Smooth muscle cell (in vitro differentiated cells): ENCODE measurements around the gene DNM1. TPM values are rescaled to one million over a fixed set of nuclear protein-coding genes. Genes with fewer than 3 reads are reported as not detected.

Experiments used
- DNase-seq: peaks from one replicate; lab custom pipeline; 2025; ENCODE audit not compliant: unreplicated experiment; lab: John Stamatoyannopoulos, UW
- H2AFZ ChIP-seq: fragments of 200-600 bp; sonication (generic); 2 replicates; pipeline ENCODE4 v1.6.0; 2016; ENCODE audit warnings: antibody characterized with exemption, low read depth, mild to moderate bottlenecking
- H3F3A ChIP-seq: fragments of 200-600 bp; sonication (generic); 2 replicates; pipeline ENCODE4 v1.6.0; 2017; ENCODE audit warnings: antibody characterized with exemption, low read depth
- H3K27ac ChIP-seq: fragments of 200-600 bp; sonication (generic); 2 replicates; pipeline ENCODE4 v1.5.1; 2016; ENCODE audit warnings: low read depth, mild to moderate bottlenecking
- H3K27me3 ChIP-seq: fragments of 200-600 bp; sonication (generic); 2 replicates; pipeline ENCODE4 v1.6.1; 2016; ENCODE audit warnings: low read depth, mild to moderate bottlenecking
- H3K36me3 ChIP-seq: fragments of 200-600 bp; sonication (generic); 2 replicates; pipeline ENCODE4 v1.5.1; 2016; ENCODE audit warnings: low read depth
- H3K4me1 ChIP-seq: fragments of 200-600 bp; sonication (generic); 2 replicates; pipeline ENCODE4 v1.5.1; 2016; ENCODE audit warnings: low read depth
- H3K4me2 ChIP-seq: fragments of 200-600 bp; sonication (generic); 2 replicates; pipeline ENCODE4 v1.6.0; 2016; ENCODE audit warnings: mild to moderate bottlenecking
- H3K4me3 ChIP-seq: fragments of 200-600 bp; sonication (generic); 2 replicates; pipeline ENCODE4 v1.5.1; 2016; ENCODE audit warnings: mild to moderate bottlenecking
- H3K79me2 ChIP-seq: fragments of 200-600 bp; sonication (generic); 2 replicates; pipeline ENCODE4 v1.6.0; 2016; ENCODE audit warnings: low read depth, mild to moderate bottlenecking
- H3K9ac ChIP-seq: fragments of 200-600 bp; sonication (generic); 2 replicates; pipeline ENCODE4 v1.6.0; 2016; ENCODE audit warnings: low read depth
- H3K9me3 ChIP-seq: fragments of 200-600 bp; sonication (generic); replicated peaks from 2 replicates; pipeline ENCODE4 v1.5.1; 2016; ENCODE audit warnings: low read depth
- H4K20me1 ChIP-seq: fragments of 200-600 bp; sonication (generic); 2 replicates; pipeline ENCODE4 v1.6.0; 2016; ENCODE audit warnings: low read depth
- WGBS: methylation state at CpG from one replicate; pipeline ENCODE4 v1.1.7; 2016; ENCODE audit warnings: low lambda C conversion rate; 5-methylcytosine and 5-hydroxymethylcytosine counted together
- polyA plus RNA-seq: library from polyadenylated mRNA; unstranded; fragments of >200 nt; fragmentation: Nextera tagmentation; extraction: Ambion mirVana; gene quantifications from 2 replicates; pipeline ENCODE4 v1.2.1, GENCODE V29; 2016
- total RNA-seq: library from RNA; depleted of rRNA; stranded (reverse); fragments of >200 nt; gene quantifications from 2 replicates; pipeline ENCODE4 v1.2.3, GENCODE V29; 2014
- TF ChIP-seq, protein P1 (sequence below): fragments of 200-600 bp; sonication (generic); IDR thresholded peaks from 2 replicates; pipeline ENCODE4 v1.5.1; 2017; ENCODE audit warnings: borderline replicate concordance, mild to moderate bottlenecking, antibody characterized with exemption; ENCODE audit not compliant: insufficient read depth, poor library complexity, severe bottlenecking

Gene DNM1
- total and polyA plus RNA-seq, 2 experiments from 2014 or later: 25.3 to 50.7 TPM

DNA sequence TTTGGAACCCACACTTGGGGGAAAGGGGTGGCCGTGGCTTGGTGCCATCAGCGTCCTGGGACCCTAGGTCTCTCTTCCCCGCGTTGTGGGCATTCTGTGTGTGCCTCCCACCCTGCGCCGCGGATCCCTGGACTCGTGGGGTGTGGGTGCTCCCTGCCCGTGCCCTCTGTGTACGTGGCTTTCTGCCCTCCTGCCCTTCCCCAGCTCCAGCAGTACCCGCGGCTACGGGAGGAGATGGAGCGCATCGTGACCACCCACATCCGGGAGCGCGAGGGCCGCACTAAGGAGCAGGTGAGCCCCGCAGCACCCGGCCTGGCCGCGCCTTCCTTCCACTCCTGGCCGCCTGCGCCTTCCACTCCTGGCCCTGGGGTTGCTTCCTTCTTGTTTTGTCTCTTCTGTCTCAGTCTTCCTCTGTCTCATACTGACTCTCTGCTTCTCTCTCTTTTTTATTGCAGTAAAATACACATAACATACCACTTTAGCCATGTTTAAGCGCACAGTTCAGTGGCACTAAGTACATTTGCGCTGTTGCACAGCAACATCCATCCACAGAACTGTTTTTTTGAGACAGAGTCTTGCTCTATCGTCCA lies 30.7 kb downstream of the DNM1 start:
- Histone ChIP-seq H3K4me3 (no peak overlapping the region), H3F3A (no peaks in the 10 kb centered on the region), H3K27ac (no peak overlapping the region), H2AFZ (no peak overlapping the region), H4K20me1 (no peaks in the 10 kb centered on the region), H3K9ac (no peak overlapping the region), H3K4me1 (no peaks in the 10 kb centered on the region), H3K79me2 (no peaks in the 10 kb centered on the region), H3K4me2 (no peak overlapping the region), H3K27me3 (no peaks in the 10 kb centered on the region), H3K9me3 (no peaks in the 10 kb centered on the region), H3K36me3 (no peaks in the 10 kb centered on the region)
- DNase-seq: no peak
- 96% methylated on average over 28 of the region's 28 CpGs for WGBS
- TF ChIP-seq, protein P1, sequence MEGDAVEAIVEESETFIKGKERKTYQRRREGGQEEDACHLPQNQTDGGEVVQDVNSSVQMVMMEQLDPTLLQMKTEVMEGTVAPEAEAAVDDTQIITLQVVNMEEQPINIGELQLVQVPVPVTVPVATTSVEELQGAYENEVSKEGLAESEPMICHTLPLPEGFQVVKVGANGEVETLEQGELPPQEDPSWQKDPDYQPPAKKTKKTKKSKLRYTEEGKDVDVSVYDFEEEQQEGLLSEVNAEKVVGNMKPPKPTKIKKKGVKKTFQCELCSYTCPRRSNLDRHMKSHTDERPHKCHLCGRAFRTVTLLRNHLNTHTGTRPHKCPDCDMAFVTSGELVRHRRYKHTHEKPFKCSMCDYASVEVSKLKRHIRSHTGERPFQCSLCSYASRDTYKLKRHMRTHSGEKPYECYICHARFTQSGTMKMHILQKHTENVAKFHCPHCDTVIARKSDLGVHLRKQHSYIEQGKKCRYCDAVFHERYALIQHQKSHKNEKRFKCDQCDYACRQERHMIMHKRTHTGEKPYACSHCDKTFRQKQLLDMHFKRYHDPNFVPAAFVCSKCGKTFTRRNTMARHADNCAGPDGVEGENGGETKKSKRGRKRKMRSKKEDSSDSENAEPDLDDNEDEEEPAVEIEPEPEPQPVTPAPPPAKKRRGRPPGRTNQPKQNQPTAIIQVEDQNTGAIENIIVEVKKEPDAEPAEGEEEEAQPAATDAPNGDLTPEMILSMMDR: no peak

DNA sequence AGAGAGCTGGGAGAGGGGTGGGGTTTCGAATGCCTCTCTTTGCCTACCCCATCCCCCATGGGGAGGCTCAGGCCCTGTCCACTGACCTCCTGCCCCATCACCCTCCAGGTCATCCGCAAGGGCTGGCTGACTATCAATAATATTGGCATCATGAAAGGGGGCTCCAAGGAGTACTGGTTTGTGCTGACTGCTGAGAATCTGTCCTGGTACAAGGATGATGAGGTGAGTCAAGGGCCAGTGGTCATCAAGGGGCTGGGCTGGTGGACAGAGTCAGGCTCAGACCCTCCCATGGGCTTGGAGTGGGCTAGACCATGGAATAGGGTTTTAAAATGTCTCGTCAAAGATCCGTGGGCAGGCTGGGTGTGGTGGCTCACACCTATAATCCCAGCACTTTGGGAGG lies 38.9 kb downstream of the DNM1 start:
- no peaks in the 10 kb centered on the region for H4K20me1 ChIP-seq
- H3K79me2 ChIP-seq: no peaks in the 10 kb centered on the region
- TF ChIP-seq, protein P1: no peak
- peaks cover 16% of the 10 kb centered on the region for H3K4me1 ChIP-seq
- no peaks in the 10 kb centered on the region for H3K36me3 ChIP-seq
- H3F3A ChIP-seq: peaks cover 24% of the 10 kb centered on the region
- no peak overlapping the region for H3K27ac ChIP-seq
- no peak overlapping the region for H3K9ac ChIP-seq
- no peaks in the 10 kb centered on the region for H3K9me3 ChIP-seq
- 93% methylated on average over 4 of the region's 4 CpGs for WGBS
- H3K4me2 ChIP-seq: no peak overlapping the region
- H3K4me3 ChIP-seq: no peak overlapping the region
- H3K27me3 ChIP-seq: no peaks in the 10 kb centered on the region
- no peak for DNase-seq
- no peak overlapping the region for H2AFZ ChIP-seq

DNA sequence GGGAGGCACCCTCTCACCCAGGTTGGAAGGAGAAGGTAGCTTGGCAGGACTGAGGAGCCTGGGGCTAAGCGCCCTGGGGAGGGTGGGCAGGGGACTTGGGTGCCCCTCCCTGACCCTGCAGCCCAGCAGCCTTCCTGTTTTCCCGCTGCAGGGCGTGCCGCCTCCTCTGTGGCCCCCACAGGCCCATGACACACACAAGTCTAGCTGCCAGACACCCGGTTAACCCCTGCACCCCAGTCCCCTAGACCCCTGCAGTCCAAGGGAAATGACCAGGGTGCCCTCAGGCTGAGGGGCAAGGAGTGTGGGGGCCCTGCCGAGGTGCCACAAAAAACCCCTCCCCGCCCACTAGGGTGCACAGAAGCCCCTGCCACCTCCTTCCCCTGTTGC lies 39.6 kb downstream of the DNM1 start:
- H3K27me3 ChIP-seq: no peaks in the 10 kb centered on the region
- peaks cover 16% of the 10 kb centered on the region for H3K4me1 ChIP-seq
- H3K27ac ChIP-seq: peak overlapping the region; percentile 66
- peak overlapping the region; percentile 86 for H3K4me2 ChIP-seq
- H3K79me2 ChIP-seq: no peaks in the 10 kb centered on the region
- no peak overlapping the region for H3K4me3 ChIP-seq
- peaks cover 24% of the 10 kb centered on the region for H3F3A ChIP-seq
- H3K36me3 ChIP-seq: no peaks in the 10 kb centered on the region
- WGBS: 52% methylated on average over 6 of the region's 7 CpGs
- H4K20me1 ChIP-seq: no peaks in the 10 kb centered on the region
- H3K9me3 ChIP-seq: no peaks in the 10 kb centered on the region
- no peak for DNase-seq
- TF ChIP-seq, protein P1: no peak
- no peak overlapping the region for H3K9ac ChIP-seq
- H2AFZ ChIP-seq: no peak overlapping the region
